ENCODE results near the gene SPNS3.

Gene SPNS3

GRCh38 chr17:4438162-4438944 is 4.6 kb downstream of the SPNS3 start:
- H3K79me2 ChIP-seq (ENCODE audit: control insufficient read depth, insufficient read depth, low read length, poor library complexity): peaks cover 2% of the 10 kb centered on the region
- no peak overlapping the region for H3K23ac ChIP-seq (ENCODE audit: low read length)
- no peak overlapping the region for H2BK5ac ChIP-seq (ENCODE audit: low read depth, low read length, poor library complexity)
- peak overlapping the region; percentile 20 for H2BK12ac ChIP-seq (ENCODE audit: low read length)
- no peak overlapping the region for H4K8ac ChIP-seq (ENCODE audit: low read depth, low read length)
- H3K79me1 ChIP-seq (ENCODE audit: low read length): peaks cover 9% of the 10 kb centered on the region
- no peak overlapping the region for H2AFZ ChIP-seq (ENCODE audit: insufficient read depth, low read length, poor library complexity)
- H3K14ac ChIP-seq (ENCODE audit: low read length): peak overlapping the region; percentile 16
- H3K36me3 ChIP-seq (ENCODE audit: control insufficient read depth in 1 of 2, insufficient read depth in 2 of 2, low read length in 2 of 2): no peaks in the 10 kb centered on the region
- H3K27me3 ChIP-seq (ENCODE audit: insufficient read depth, low read length): no peaks in the 10 kb centered on the region
- no peak overlapping the region for H2BK120ac ChIP-seq (ENCODE audit: insufficient read depth, low read length, poor library complexity)
- H3K27ac ChIP-seq (ENCODE audit: low read depth, low read length): no peak overlapping the region
- H3K9ac ChIP-seq (ENCODE audit: low read length): no peak overlapping the region
- DNase-seq: no peak
- H3K4me2 ChIP-seq (ENCODE audit: low read length): no peak overlapping the region
- no peak overlapping the region for H3K4ac ChIP-seq (ENCODE audit: low read depth, low read length)
- no peak overlapping the region for H4K12ac ChIP-seq (ENCODE audit: low read depth, low read length)
- peak overlapping the region; percentile 51 for H2AK5ac ChIP-seq (ENCODE audit: low read length)
- H3K18ac ChIP-seq (ENCODE audit: low read length): peak overlapping the region; percentile 21
- H3K9me3 ChIP-seq (ENCODE audit: insufficient read depth, low read depth, low read length): no peaks in the 10 kb centered on the region
- no CpG with 5 or more reads among the region's 17 CpGs for WGBS (ENCODE audit: extremely low coverage, insufficient coverage, insufficient read length)
- H3K4me3 ChIP-seq (ENCODE audit: low read depth, low read length): no peak overlapping the region
- H3K4me1 ChIP-seq (ENCODE audit: control insufficient read depth in 1 of 2, insufficient read depth in 2 of 2, low read length in 2 of 2): peaks cover 4 to 10% of the 10 kb centered on the region in 2 experiments
- H4K91ac ChIP-seq (ENCODE audit: low read depth, low read length): no peak overlapping the region

GRCh38 chr17:4440021-4440420 is 6.3 kb downstream of the SPNS3 start:
- Histone ChIP-seq H4K12ac (ENCODE audit: low read depth, low read length) (no peak overlapping the region), H3K4me3 (ENCODE audit: low read depth, low read length) (no peak overlapping the region), H2BK120ac (ENCODE audit: insufficient read depth, low read length, poor library complexity) (no peak overlapping the region), H3K79me2 (ENCODE audit: control insufficient read depth, insufficient read depth, low read length, poor library complexity) (peaks cover 2% of the 10 kb centered on the region), H2AK5ac (ENCODE audit: low read length) (peak overlapping the region; percentile 6), H3K23ac (ENCODE audit: low read length) (no peak overlapping the region), H3K4ac (ENCODE audit: low read depth, low read length) (no peak overlapping the region), H3K4me2 (ENCODE audit: low read length) (no peak overlapping the region), H2AFZ (ENCODE audit: insufficient read depth, low read length, poor library complexity) (no peak overlapping the region), H3K36me3 (ENCODE audit: control insufficient read depth in 1 of 2, insufficient read depth in 2 of 2, low read length in 2 of 2) (no peaks in the 10 kb centered on the region), H3K79me1 (ENCODE audit: low read length) (peaks cover 9% of the 10 kb centered on the region), H3K27me3 (ENCODE audit: insufficient read depth, low read length) (no peaks in the 10 kb centered on the region), H3K27ac (ENCODE audit: low read depth, low read length) (no peak overlapping the region), H2BK5ac (ENCODE audit: low read depth, low read length, poor library complexity) (no peak overlapping the region), H3K4me1 (ENCODE audit: control insufficient read depth in 1 of 2, insufficient read depth in 2 of 2, low read length in 2 of 2) (peaks cover 4 to 10% of the 10 kb centered on the region in 2 experiments), H2BK12ac (ENCODE audit: low read length) (peak overlapping the region; percentile 27), H4K8ac (ENCODE audit: low read depth, low read length) (no peak overlapping the region), H3K14ac (ENCODE audit: low read length) (no peak overlapping the region), H3K18ac (ENCODE audit: low read length) (peak overlapping the region; percentile 9), H3K9ac (ENCODE audit: low read length) (no peak overlapping the region), H3K9me3 (ENCODE audit: insufficient read depth, low read depth, low read length) (no peaks in the 10 kb centered on the region), H4K91ac (ENCODE audit: low read depth, low read length) (no peak overlapping the region)
- DNase-seq: no peak
- WGBS (ENCODE audit: extremely low coverage, insufficient coverage, insufficient read length): no CpG with 5 or more reads among the region's 8 CpGs

- Histone ChIP-seq H3K4ac (ENCODE audit: low read depth, low read length) (no peak overlapping the region), H3K9ac (ENCODE audit: low read length) (no peak overlapping the region), H2BK120ac (ENCODE audit: insufficient read depth, low read length, poor library complexity) (no peak overlapping the region), H4K12ac (ENCODE audit: low read depth, low read length) (no peak overlapping the region), H3K4me2 (ENCODE audit: low read length) (no peak overlapping the region), H3K4me3 (ENCODE audit: low read depth, low read length) (no peak overlapping the region), H2BK5ac (ENCODE audit: low read depth, low read length, poor library complexity) (no peak overlapping the region), H3K4me1 (ENCODE audit: control insufficient read depth in 1 of 2, insufficient read depth in 2 of 2, low read length in 2 of 2) (peaks cover 4 to 10% of the 10 kb centered on the region in 2 experiments), H3K23ac (ENCODE audit: low read length) (no peak overlapping the region), H3K79me2 (ENCODE audit: control insufficient read depth, insufficient read depth, low read length, poor library complexity) (peaks cover 2% of the 10 kb centered on the region), H3K9me3 (ENCODE audit: insufficient read depth, low read depth, low read length) (no peaks in the 10 kb centered on the region), H2AFZ (ENCODE audit: insufficient read depth, low read length, poor library complexity) (no peak overlapping the region), H3K18ac (ENCODE audit: low read length) (no peak overlapping the region), H4K91ac (ENCODE audit: low read depth, low read length) (no peak overlapping the region), H2AK5ac (ENCODE audit: low read length) (no peak overlapping the region), H2BK12ac (ENCODE audit: low read length) (no peak overlapping the region), H3K36me3 (ENCODE audit: control insufficient read depth in 1 of 2, insufficient read depth in 2 of 2, low read length in 2 of 2) (no peaks in the 10 kb centered on the region), H3K27ac (ENCODE audit: low read depth, low read length) (no peak overlapping the region), H4K8ac (ENCODE audit: low read depth, low read length) (no peak overlapping the region), H3K79me1 (ENCODE audit: low read length) (peaks cover 8% of the 10 kb centered on the region), H3K27me3 (ENCODE audit: insufficient read depth, low read length) (no peaks in the 10 kb centered on the region), H3K14ac (ENCODE audit: low read length) (no peak overlapping the region)
- no CpG with 5 or more reads among the region's 16 CpGs for WGBS (ENCODE audit: extremely low coverage, insufficient coverage, insufficient read length)
- no peak for DNase-seq
Measured at GRCh38 chr17:4440690-4441686, 7.2 kb downstream of the SPNS3 start.

GRCh38 chr17:4442582-4442981 is 8.8 kb downstream of the SPNS3 start:
- H3K36me3 ChIP-seq (ENCODE audit: control insufficient read depth in 1 of 2, insufficient read depth in 2 of 2, low read length in 2 of 2): no peaks in the 10 kb centered on the region
- no peak overlapping the region for H4K12ac ChIP-seq (ENCODE audit: low read depth, low read length)
- H3K4me2 ChIP-seq (ENCODE audit: low read length): no peak overlapping the region
- H3K79me2 ChIP-seq (ENCODE audit: control insufficient read depth, insufficient read depth, low read length, poor library complexity): no peaks in the 10 kb centered on the region
- H3K79me1 ChIP-seq (ENCODE audit: low read length): peaks cover 8% of the 10 kb centered on the region
- no peak overlapping the region for H3K18ac ChIP-seq (ENCODE audit: low read length)
- no CpG with 5 or more reads among the region's 3 CpGs for WGBS (ENCODE audit: extremely low coverage, insufficient coverage, insufficient read length)
- no peak overlapping the region for H2BK5ac ChIP-seq (ENCODE audit: low read depth, low read length, poor library complexity)
- no peaks in the 10 kb centered on the region for H3K27me3 ChIP-seq (ENCODE audit: insufficient read depth, low read length)
- H2BK120ac ChIP-seq (ENCODE audit: insufficient read depth, low read length, poor library complexity): no peak overlapping the region
- H3K4me3 ChIP-seq (ENCODE audit: low read depth, low read length): no peak overlapping the region
- H4K8ac ChIP-seq (ENCODE audit: low read depth, low read length): no peak overlapping the region
- H3K23ac ChIP-seq (ENCODE audit: low read length): no peak overlapping the region
- H4K91ac ChIP-seq (ENCODE audit: low read depth, low read length): no peak overlapping the region
- H2AK5ac ChIP-seq (ENCODE audit: low read length): no peak overlapping the region
- peaks cover 6 to 7% of the 10 kb centered on the region in 2 experiments for H3K4me1 ChIP-seq (ENCODE audit: control insufficient read depth in 1 of 2, insufficient read depth in 2 of 2, low read length in 2 of 2)
- no peak overlapping the region for H2BK12ac ChIP-seq (ENCODE audit: low read length)
- H3K14ac ChIP-seq (ENCODE audit: low read length): no peak overlapping the region
- no peak overlapping the region for H3K4ac ChIP-seq (ENCODE audit: low read depth, low read length)
- no peak for DNase-seq
- no peaks in the 10 kb centered on the region for H3K9me3 ChIP-seq (ENCODE audit: insufficient read depth, low read depth, low read length)
- H3K27ac ChIP-seq (ENCODE audit: low read depth, low read length): no peak overlapping the region
- H3K9ac ChIP-seq (ENCODE audit: low read length): no peak overlapping the region
- no peak overlapping the region for H2AFZ ChIP-seq (ENCODE audit: insufficient read depth, low read length, poor library complexity)

Data from trophoblast cell (in vitro differentiated cells and primary cell).